ENCODE measurements around the gene UVSSA. TPM values are rescaled to one million over a fixed set of nuclear protein-coding genes. Genes with fewer than 3 reads are reported as not detected.

The UVSSA gene
- total RNA-seq, 1 donor from 2014 or later: 35.2 TPM

DNA sequence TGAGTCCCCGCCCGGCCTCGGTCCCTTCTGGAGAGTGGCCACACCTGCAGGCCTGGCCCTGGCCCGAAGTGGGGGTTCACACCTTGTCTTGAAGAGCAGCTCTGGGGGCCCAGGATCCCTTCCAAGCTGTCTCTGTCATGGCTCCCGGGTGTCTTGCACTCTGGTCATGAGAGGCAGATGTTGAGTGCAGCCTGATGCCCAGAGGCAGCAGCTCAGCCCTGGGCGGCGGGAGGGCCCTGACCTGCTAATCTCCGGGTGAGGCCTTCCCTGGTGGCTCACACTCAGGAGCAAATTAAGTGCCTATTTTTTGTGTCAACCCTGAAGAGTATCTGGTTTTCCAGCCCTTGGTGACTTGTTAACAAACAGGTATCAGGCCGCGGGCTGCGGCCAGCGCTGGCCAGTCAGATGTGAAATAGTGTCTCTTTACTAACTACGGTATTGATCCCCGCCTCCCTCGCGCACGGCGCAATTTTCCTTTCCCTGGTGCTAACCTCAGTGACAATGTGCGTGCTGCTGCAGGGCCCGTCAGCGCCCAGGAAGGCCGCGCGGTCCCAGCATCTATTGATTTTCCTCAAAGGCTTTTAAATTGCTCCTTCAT is 35.0 kb downstream of the UVSSA start:
- peaks cover 12% of the 10 kb centered on the region for H3K36me3 Mint-ChIP-seq (ENCODE audit: low read depth)
- no peak overlapping the region for H3K27ac Mint-ChIP-seq
- TF ChIP-seq, protein P1, sequence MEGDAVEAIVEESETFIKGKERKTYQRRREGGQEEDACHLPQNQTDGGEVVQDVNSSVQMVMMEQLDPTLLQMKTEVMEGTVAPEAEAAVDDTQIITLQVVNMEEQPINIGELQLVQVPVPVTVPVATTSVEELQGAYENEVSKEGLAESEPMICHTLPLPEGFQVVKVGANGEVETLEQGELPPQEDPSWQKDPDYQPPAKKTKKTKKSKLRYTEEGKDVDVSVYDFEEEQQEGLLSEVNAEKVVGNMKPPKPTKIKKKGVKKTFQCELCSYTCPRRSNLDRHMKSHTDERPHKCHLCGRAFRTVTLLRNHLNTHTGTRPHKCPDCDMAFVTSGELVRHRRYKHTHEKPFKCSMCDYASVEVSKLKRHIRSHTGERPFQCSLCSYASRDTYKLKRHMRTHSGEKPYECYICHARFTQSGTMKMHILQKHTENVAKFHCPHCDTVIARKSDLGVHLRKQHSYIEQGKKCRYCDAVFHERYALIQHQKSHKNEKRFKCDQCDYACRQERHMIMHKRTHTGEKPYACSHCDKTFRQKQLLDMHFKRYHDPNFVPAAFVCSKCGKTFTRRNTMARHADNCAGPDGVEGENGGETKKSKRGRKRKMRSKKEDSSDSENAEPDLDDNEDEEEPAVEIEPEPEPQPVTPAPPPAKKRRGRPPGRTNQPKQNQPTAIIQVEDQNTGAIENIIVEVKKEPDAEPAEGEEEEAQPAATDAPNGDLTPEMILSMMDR (IDR thresholded peaks at IDR 0.05): no peak
- DNase-seq (peak; percentile 12), ATAC-seq (ENCODE audit: low read depth) (no peak)
- intact Hi-C loops (cut with micrococcal nuclease): no loop called here
- H3K27me3 Mint-ChIP-seq: no peaks in the 10 kb centered on the region
- POLR2A ChIA-PET: no interaction called here
- CTCF ChIA-PET: no interaction called here
- H3K4me1 Mint-ChIP-seq: no peaks in the 10 kb centered on the region
- H3K9me3 Mint-ChIP-seq: no peaks in the 10 kb centered on the region
- H3K4me3 Mint-ChIP-seq: no peak overlapping the region

DNA sequence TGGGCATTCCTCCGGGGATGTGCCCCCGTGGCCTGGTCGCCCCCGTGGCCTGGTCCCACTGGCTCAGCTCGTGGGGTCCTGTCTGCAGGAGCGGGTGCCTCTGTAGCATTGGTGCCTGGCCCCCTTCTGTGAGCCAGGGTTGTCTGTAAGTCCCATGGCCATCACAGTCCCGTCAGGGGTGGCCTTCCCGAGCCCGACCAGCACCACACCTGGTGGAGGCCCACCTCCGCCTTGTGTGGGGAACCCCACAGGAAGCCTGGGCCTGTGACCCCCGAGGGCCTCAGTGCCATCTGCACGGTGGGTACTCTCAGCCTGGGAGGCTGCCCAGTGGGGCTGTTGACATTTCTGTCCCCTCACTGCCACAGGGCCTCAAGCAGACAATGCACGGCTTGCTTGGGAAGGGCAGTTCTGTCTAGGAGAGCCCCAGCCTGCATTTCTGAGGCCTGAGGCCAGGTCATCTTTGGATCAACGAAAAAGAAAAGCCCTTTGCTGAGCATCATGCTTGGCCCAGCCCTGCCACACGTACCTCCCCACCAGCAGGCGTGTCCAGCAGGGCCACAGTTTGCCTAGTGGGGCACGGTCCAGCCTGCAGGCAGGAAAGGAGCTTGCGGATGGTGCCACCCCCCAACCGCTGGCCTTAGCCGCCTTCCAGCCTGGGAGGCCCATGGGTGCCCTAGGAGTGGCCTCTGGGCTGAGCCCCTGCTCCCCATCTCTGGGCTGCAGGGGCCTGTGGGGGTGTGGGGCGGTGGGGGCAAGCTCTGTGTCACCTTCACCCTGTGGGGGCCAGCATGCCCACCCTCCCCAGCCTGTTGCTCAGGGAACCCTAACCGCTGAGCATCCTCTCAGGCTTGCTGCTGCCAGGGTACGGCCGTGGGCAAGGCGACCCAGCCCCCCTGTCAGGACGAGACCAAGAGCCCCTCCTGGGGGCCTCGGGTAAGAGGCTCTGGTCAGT is 36.0 kb downstream of the UVSSA start:
- Mint-ChIP-seq H3K27ac (no peak overlapping the region), H3K27me3 (no peaks in the 10 kb centered on the region), H3K4me1 (no peaks in the 10 kb centered on the region), H3K4me3 (no peak overlapping the region), H3K36me3 (ENCODE audit: low read depth) (peaks cover 19% of the 10 kb centered on the region), H3K9me3 (peaks cover 5% of the 10 kb centered on the region)
- intact Hi-C loops (cut with micrococcal nuclease): no loop called here
- ATAC-seq (ENCODE audit: low read depth): no peak
- TF ChIP-seq, protein P1 (IDR thresholded peaks at IDR 0.05): no peak
- POLR2A ChIA-PET: no interaction called here
- no peak for DNase-seq
- CTCF ChIA-PET: no interaction called here

DNA sequence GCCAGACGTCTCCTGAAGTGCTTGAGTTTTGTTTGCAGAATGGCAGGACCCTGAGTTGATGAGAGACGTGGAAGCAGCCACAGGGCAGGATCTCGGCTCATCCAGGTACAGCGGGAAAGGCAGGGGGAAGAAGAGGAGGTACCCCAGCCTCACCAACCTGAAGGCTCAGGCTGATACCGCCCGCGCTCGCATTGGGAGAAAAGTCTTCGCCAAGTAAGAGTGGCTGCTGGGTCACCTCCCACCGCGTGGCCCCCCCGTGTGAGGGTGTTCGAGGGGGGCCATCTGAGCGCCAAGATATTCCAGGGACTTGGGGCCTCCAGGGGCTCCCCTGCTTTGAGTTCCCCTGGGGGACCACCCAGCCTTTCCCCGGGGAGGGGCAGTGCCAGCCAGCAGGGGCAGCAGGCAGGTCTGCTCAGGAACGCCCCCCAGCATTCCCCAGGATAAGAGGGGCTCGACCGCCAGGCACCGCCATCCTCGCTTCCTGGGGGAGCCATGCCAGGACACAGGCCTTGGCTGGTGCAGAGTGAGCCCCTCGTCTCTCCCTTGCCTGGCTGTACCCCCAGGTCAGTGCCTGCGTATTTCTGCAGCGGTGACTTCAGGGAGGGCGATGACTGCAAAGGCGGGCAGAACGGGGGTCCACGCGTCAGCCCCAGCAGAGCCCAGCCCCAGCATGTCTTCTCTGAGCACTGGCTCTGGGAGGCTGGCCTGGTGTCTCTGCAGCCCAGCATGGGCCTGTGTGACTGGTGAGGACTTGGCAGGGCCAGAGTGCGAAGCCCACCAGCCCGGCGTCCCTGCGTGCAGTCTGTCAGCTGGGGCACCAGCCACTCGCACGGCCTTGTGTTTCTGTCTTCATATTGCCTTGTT is 37.0 kb downstream of the UVSSA start:
- TF ChIP-seq, protein P1 (IDR thresholded peaks at IDR 0.05): no peak
- Mint-ChIP-seq H3K4me3 (no peak overlapping the region), H3K36me3 (ENCODE audit: low read depth) (peaks cover 28% of the 10 kb centered on the region), H3K4me1 (no peaks in the 10 kb centered on the region), H3K27ac (no peak overlapping the region), H3K27me3 (no peaks in the 10 kb centered on the region), H3K9me3 (peaks cover 11% of the 10 kb centered on the region)
- peak; percentile 7 for DNase-seq
- POLR2A ChIA-PET: no interaction called here
- no peak for ATAC-seq (ENCODE audit: low read depth)
- CTCF ChIA-PET: no interaction called here
- intact Hi-C loops (cut with micrococcal nuclease): no loop called here

DNA sequence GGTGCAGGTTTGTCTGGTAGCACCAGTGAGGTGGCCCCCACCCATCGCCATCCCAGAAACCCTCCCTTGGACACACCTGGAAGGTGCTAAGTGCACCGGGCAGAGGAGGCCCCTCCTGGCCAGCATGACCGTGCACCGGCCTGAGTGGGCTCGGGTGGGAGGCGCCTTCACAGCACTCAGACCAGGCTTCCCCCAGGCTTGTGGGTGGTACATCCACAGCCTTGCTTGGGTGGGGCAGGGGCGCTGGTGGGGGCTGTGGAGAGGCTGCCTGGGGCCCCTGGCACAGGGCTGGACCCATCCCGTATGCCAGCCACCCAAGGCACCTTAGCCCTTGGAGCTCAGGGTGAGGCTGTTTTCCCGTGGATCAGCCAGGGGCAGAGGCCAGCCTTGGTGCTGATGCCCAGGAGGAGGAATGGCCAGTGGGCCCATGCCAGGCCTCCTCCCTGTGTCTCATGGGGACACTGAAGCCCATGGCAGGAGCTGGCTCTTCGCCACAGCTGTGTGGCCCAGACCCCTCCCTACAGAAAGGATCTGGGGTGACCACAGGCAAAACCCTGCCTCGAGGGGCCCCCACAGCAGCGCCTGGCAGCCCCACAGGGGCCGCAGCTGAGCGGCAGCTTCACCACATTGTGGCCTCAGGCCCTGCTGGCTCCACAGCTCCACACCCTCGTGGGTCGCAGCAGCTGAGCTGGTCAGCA is 37.8 kb downstream of the UVSSA start:
- H3K4me3 Mint-ChIP-seq: no peak overlapping the region
- peaks cover 11% of the 10 kb centered on the region for H3K9me3 Mint-ChIP-seq
- CTCF ChIA-PET: no interaction called here
- TF ChIP-seq, protein P1 (IDR thresholded peaks at IDR 0.05): no peak
- DNase-seq (peak; percentile 12), ATAC-seq (ENCODE audit: low read depth) (no peak)
- intact Hi-C loops (cut with micrococcal nuclease): no loop called here
- POLR2A ChIA-PET: no interaction called here
- H3K4me1 Mint-ChIP-seq: no peaks in the 10 kb centered on the region
- H3K27ac Mint-ChIP-seq: no peak overlapping the region
- peaks cover 35% of the 10 kb centered on the region for H3K36me3 Mint-ChIP-seq (ENCODE audit: low read depth)
- no peaks in the 10 kb centered on the region for H3K27me3 Mint-ChIP-seq
